ENCODE measurements around the gene OTULIN.

Gene OTULIN

DNA sequence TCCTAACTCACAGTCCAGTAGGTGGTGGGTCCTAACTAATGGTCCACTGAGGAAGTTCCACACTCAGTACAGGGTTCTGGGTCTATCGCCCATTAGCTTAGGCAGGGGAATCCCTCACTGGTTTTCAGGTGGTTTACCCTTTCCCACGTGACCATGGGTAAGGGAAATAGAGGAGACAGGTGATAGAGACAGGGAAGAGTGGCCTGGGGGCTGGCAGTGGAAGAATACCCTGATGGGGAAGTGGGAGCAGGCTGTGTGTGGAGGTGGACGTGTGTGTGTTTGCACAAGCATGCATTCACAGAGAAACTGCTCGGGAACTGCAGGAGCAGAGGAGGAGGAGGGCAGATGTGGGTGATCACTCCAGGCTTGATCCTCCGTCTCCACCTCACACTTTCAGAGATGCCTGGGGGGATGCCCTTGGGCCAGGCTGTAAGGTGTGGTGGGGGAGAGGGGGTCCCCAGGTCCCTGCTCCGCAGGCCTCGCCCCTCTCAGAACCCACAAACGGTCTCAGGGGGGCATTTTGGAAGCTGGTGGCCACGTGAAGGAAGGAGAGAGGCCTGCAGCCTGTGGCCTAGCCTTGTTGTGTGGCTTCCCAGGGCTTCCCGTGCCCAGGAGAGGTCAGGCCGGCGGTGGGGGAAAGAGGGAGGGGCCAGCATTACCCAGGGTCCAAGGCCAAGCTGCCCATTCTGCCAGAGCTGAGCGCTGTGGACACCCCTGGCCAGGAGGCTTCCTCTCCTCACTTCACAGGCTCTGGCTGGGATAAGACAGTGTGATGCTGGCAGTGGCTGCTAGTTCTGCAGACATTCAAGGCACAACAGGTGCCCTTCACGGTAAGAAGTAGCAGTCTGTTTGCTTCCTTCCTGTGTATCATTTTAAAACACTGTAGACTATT lies 80.0 kb downstream of the OTULIN start:
- no peak for FAIRE-seq
- DNase-seq (ENCODE audit: insufficient read length, low spot score) = no peak
- TF ChIP-seq, protein P1, sequence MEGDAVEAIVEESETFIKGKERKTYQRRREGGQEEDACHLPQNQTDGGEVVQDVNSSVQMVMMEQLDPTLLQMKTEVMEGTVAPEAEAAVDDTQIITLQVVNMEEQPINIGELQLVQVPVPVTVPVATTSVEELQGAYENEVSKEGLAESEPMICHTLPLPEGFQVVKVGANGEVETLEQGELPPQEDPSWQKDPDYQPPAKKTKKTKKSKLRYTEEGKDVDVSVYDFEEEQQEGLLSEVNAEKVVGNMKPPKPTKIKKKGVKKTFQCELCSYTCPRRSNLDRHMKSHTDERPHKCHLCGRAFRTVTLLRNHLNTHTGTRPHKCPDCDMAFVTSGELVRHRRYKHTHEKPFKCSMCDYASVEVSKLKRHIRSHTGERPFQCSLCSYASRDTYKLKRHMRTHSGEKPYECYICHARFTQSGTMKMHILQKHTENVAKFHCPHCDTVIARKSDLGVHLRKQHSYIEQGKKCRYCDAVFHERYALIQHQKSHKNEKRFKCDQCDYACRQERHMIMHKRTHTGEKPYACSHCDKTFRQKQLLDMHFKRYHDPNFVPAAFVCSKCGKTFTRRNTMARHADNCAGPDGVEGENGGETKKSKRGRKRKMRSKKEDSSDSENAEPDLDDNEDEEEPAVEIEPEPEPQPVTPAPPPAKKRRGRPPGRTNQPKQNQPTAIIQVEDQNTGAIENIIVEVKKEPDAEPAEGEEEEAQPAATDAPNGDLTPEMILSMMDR (IDR thresholded peaks at IDR 0.05; ENCODE audit: insufficient read depth, missing control alignments) = no peak

DNA sequence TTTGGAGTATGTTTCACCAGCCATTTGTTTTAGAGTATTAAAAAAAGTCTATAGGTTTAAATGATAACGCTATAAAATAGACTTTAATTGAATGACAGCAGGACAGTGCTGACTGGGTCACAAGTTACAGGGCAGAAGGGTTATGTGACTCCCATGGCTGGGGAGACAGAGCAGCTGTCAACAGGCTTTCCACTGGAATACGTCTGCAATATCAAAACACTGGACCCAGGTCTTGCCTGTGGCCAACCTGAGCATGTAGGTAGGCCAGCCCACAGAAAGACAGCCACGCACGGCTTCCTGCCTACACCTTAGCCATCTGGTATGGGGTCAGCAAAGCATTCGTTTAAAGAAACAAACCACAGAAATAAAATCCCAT lies 80.7 kb downstream of the OTULIN start:
- FAIRE-seq (no peak), DNase-seq (ENCODE audit: insufficient read length, low spot score) (no peak)
- TF ChIP-seq, protein P1 (IDR thresholded peaks at IDR 0.05; ENCODE audit: insufficient read depth, missing control alignments) = no peak

DNA sequence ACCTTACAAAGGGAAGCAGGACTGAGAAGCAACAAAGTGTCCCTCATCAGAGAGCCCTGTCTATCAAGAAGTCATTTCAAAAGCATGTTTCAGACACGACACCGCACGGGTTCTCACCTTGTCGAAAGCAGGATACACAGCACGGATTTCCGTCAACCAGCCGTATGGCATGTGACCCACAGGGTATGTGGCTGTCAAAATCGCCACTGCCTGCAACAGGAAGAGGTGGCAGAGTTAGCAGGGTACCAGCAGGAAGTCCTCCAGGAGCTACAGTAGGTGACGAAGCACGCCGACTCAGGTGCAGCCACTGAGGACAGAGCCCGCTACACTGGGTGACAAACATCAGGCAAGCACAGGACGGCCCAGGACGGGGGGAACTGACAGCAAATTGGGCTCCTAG lies 81.2 kb downstream of the OTULIN start:
- DNase-seq (ENCODE audit: insufficient read length, low spot score) = no peak
- no peak for FAIRE-seq
- TF ChIP-seq, protein P1 (IDR thresholded peaks at IDR 0.05; ENCODE audit: insufficient read depth, missing control alignments) = no peak

DNA sequence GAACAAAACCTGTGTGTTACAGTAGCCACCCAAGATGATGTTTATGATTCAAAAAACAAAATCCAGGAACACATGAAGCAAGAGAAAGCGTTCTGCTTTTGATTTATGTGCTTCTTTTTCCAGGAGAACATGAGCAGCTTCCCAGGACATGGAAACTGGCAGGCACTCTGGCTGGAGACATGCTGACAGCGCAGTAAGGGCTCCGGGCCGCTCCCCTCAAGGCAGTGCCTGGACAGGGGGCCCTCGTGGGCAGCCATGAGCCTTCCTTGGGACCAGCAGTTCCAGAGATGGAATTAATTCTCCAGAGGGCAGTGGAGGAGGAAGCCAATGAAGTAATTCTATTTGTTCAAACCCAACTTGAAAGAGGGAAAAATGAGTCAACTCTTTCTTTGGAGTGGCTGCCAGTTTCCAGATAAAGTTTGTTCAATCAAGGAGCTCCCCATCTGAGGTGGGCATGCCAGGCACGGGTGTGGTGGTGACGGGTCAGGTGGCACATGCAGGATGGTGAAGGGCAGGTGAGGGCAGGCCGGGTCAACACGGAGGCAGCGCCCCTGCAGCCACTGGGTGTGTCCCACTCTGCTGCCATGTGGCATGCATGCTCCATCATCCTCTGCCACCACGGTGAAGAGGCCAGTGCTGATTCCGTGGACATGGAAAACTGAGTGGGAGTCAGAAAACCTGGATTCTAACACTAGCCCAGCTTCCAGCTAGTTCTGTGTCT lies 83.8 kb downstream of the OTULIN start:
- FAIRE-seq (no peak), DNase-seq (ENCODE audit: insufficient read length, low spot score) (no peak)
- TF ChIP-seq, protein P1 (IDR thresholded peaks at IDR 0.05; ENCODE audit: insufficient read depth, missing control alignments) = no peak

Measured in D721Med (cell line).